SW 1271 (cell line): ENCODE results near the gene TNIK.

ENCODE experiments used
- DNase-seq, 2 experiments: peaks; one replicate each; lab custom pipeline; 2025; lab: John Stamatoyannopoulos, UW

TNIK gene

DNA sequence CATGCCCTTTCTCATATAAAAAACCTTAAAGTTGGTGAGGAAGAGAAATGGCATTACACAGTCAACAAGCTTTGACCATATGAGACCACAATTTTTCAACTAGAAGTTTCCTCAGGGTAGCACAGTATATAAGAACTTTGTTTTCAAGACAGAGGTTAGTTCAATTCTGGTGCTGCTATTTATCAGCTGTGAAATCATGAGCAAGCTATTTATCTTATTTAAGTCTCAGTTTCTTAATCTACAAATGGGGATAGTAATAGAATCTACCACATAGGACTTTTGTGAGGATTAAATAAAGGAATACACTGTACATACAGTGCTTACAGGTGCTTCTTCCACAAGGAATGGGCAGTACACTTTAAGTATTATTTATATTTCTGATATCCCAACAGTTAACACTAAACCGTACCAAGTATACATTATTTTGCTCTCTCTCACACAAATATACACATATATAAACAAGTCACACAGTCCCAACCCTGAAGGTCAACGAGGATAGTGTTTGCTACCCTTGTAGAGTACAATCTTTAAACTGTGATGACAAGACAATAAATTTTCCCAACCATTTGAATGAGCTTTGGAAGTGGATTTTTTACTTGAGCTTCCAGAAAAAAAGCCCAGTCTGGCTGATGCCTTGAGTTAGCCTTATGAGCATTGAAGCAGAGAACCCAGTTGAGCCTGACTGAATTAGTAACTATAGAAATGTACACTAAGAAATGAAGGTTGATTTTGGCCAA is 178.8 kb downstream of the TNIK start:
- no peak for DNase-seq

DNA sequence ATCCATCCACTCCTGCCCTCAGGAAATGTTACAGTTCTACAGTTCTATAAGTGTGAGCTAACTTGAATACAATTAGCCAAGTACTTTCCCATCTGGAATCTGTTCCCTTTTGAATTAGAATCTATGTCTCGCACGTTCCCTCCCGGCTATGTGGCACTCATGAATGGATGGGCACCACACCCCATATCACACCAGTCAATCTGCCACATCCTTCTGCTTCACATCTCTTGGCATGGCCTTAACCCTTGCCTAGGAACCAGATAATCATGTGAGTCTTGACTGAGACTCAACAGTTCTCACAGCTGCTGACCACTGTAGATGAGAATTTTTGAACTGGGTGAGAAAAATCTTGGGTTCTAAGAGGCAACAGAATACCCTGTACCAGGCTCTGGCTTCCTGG is 180.2 kb downstream of the TNIK start:
- no peak for DNase-seq

DNA sequence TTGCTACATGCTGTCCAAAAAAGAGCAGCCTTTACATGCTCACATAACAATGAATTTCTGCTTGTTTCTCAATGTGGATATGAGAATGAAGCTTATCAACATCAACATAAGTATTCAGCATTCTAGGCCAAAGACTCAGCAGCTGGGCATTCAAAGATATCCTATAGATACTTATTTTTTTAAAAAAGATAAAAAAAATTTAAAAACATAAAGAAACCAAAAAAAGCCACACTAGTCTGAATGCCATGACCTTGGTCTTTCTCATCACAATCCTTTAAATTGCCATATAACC is 182.0 kb downstream of the TNIK start:
- DNase-seq, result no peak

DNA sequence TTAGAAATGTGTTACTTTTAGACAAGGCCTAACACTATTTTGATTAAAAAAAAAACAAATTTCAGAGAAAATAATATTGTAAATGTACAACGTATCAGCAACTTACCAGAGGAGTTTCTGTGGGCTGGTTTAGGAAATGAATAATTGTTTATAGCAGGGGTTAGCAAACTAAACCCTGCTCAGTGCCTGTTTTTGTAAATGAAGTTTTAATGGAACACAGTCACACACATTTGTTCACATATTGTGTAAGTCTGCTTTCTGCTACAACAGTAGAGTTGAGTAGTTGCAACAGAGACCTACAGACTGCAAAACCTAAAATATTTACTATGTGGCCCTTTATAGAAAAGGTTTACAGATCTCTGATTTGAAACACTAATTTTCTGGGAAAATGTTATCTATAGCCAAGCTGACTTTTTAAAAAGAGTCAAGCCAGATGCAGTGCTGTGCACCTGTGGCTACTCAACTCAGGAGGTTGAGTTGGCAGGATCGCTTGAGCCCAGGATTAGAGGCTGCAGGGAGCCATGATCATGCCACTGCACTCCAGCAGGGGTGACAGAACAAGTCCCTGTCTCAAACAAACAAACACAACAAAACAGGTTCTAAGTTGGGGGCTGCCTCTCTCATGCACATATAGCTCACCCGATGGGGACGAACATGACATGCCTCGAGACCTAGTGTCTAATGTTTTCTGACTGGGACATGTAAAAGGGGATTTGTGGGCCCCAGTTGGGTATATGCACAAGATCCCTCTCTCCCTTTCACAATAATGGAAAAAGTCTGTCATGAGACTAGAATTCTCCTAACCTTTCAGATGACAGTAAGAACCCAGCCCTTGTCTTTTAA is 182.5 kb downstream of the TNIK start:
- DNase-seq, result no peak

DNA sequence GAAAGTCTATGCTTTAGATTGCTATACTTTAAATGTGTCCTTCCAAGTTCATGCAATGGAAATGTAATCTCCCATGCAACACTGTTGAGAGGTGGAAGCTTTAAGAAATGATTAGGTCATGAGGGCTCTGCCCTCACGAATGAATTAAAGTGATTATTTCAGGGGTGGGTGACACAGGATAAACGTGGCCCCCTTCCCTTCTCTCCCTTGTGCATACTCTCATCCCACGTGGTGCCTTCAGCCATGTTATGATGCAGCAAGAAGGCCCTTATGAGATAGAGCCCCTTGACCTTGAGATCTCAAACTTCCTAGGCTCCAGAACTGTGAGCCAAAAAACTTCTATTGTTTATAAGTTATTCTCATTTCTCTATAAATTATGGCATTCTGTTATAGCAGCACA is 183.3 kb downstream of the TNIK start:
- no peak for DNase-seq

DNA sequence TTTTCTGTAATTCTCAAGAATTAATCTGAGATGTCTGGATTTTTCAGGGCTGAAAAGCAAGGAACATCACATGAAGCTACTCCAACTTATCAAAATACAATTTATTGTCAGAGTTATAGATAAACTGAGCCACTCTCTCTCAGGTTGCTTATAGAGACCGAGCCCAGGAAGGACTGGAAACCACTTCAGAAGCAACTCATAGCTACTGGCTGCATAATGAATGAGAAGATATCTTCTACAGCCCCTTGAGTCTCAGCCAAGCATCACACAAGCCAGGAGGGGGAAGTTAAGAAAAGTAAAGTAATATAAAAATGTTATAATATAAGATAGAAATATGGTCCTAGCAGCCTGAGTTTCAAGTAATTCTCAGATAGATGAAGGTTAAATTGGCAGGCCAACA is 186.0 kb downstream of the TNIK start:
- DNase-seq, result no peak

DNA sequence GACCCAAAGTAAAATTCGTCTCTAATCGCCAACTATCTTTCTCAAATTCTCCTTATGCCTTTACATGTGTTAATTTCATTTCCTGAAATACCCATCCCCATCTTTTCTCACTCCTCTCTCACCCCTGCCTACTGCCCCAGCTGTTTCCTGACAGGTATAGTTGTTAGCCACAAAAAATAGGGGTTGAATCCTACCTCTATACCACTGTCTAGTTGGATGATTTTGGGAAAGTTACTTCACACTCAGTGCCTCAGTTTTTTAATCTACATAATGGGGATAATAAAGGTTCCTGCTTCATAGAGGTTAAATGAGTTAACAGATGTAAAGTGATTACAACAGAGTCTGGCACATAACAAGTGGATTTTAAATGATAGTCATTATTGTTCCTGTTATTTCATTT is 189.7 kb downstream of the TNIK start:
- DNase-seq, result no peak

DNA sequence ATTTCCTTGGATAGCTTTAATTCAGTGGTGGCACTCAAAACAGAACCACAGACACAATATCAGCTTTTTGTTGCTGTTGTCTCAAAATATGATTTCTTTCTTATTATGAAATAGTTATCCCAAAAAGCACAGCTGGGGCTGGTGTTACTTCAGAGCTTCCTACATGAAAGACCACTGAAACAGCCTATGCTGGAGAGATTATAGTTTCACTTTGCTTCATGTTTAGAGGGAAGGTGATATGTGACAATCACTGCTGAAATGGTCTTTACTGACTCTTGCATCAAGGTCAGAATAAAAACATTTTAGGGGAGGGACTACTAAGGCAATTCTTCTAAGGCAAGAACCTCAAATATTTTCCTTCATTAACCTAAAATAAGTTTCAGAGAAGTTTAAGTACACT is 190.7 kb downstream of the TNIK start:
- no peak for DNase-seq

DNA sequence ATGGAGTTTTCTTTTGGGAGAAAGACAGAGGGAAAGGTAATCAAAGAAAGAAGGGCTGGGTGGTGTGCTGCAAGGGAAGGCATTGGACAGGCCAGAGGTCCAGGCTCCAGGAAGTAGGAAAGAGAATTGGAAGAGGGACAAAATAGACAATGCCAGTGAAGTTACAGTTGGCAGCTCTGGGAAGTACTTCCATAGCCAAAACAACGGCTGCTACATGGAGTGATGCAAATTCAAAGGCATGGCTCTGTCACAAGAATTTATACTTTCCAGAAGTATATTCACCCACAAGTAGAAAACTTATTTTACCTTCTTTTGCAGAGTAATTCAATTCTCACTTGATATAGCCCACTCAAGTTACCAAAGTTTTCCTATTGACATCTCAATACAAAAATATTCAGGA is 191.5 kb downstream of the TNIK start:
- DNase-seq, result no peak

DNA sequence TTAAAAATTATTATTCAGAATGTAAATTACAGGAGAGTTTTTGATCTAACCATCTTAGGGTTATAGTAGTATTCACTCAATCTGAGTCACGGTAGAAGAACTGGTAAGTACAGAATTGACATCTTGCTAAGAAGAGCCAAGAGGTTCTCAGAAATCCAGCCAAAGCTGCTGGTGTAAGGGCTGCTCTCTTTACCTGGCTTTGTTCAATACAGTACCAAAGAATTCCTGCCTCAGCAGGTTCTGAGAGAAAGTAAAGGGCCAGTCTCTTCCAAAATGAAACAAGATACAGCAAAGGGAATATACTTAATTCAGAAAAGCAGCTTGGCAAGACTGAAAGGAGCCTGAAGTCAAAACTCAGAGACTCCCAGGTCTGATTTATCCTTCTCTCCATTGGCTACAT is 193.1 kb downstream of the TNIK start:
- DNase-seq, result no peak

DNA sequence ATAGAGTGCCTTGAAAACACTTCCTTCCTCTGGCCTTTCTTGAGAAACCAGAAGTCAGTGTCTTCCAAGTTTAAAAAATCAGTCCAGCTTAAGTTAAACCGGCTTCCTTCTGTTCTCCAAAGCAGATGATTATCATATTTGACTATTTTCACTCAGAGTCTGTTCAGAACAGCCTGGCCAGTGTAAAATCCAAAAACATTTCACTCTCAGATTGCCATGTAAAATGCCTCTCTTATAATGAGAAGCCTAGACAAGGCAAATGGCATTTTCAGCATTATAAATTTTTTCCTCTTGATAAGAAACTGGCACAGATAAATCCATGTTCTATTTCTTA is 193.5 kb downstream of the TNIK start:
- DNase-seq, result no peak

DNA sequence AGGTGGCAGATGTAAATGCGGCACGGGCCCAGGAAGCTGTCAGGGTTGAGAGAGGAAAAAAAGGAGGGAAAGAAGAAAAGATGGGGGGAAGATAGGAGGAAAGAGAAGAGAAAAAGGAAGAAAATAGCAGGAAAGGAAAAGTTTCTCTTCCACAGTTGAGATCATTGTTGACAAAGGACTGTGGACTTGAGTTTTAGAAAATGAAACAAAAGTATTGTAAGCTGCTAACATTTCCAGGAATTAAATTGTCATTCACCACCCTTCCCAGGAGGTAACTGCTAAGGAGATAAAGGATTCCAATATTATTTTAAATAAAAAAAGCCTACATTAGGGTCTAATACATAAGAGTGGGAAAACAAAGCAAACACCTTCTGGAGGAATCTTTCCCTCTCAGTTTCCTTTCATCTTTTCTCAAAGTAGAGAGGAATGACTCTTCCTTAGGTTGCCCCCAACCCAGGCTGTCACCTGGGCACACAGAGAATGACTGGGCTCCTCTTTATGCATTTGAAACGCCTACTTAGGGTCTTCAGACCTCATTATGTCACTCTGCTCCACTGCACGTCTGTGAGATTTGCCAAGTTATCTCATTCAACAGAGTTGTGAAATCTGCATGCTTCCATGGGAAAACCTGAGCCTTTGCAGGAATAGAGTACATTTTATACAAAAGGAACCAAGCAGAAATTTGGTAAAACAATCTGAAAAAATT is 194.0 kb downstream of the TNIK start:
- no peak for DNase-seq

DNA sequence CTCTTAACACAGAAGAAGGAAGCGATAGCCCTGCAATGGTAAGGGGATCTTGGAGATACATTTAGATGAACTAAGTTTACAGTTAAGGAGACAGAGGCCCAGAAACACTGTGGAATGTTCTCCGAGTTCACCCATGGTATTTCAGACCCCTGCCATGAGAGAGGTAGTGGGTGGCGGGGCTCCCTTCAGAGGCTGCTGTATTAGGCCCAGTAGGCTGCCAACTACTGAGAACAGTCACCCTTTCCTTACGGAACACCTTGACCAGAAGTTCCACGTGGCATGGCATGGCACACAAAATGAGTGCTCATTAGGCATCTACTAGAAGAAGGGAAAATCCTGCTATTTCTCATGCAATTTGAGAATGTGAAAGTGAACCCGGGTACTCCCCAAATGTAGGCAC is 195.4 kb downstream of the TNIK start:
- DNase-seq, result no peak

DNA sequence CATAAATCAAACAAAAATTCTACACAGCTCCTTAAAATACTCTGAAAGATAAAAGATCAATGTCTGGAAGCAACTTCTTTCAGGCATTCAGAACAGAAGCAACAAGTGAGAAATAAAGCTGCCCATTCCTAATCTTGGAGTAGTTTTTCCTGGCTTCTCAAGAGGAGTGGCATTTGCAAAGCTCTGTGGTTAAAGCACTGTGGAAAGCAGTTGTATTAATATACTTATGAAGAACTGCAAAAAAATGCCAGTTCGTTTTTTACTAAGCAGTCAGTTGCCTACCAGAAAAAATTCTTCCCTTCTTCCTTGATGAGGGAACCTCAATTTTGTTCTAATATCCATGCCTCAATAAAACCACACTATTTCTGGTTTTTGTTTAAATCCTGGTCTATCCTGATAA is 197.8 kb downstream of the TNIK start:
- no peak for DNase-seq

DNA sequence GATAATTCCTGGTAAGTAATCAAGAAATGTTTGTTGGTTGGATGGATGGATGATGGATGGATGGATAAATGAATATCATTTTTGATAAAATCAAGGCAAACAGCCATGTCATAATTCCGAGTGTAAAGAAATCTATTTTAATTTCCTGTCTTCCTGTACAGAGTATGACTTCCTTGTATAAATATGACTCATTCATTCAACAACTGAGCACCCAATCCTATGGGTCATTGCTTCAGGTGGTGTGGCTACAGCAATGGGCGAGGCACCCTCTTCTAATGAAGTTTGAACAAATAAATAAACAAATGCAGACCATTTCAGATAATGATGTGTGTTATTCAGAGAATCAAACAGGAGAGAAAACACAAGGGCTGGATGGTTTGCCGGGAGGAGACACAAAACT is 198.7 kb downstream of the TNIK start:
- no peak for DNase-seq

DNA sequence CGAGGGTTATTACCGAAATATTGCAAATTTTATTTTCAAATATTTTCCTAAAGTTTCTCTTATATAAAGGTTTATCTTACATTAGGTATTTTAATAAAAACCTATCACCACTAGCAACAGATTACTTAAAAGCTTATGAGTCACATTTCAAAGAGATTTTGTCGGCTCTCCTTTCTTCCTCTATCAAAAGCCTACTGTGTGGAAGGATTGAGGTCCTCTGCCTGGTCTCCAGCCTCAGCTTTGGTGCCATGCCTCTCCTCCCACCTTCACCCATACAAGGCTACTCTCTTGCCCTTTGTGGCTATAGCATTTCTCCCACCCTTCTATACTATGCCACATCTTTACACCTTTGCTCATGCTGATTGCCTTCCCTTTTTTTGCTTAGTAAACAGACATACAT is 199.3 kb downstream of the TNIK start:
- no peak for DNase-seq

DNA sequence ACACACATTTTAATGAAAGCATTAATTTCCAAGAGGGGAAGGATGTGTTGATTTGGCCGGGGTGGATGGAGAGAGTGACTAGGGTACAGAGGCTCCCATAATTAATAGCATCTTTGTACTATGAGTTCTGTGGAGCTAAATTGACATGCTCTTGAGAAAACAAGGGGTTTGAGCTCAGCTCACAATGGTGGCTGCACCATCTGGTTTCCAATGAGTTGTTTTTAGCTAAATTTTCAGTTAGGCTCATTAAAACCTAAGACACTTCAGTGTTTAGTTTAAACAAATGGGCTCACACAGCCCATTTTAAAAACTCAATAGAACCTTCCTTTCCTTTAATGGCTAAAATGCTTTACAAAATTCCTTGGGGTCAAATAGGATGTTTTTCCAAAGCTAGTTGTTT is 199.7 kb downstream of the TNIK start:
- no peak for DNase-seq

DNA sequence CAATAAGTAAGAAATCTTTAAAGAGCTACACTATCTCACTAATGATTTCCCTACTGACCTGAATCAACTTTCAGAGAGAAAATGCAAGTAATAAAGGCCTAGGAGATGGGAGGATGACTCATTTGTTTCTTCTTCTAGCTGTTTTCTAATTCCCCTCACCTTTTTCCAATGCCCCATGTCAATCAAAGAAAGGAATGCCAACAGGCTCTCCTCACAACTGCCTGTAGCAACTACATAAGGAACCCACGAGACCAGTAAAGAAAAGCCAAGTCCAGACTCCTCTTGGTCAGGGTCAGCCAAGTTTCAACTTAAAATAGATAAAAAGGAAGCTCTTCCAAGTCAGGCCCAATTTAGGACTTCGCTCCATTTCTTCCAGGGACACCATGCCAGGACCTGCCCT is 201.9 kb downstream of the TNIK start:
- no peak for DNase-seq

DNA sequence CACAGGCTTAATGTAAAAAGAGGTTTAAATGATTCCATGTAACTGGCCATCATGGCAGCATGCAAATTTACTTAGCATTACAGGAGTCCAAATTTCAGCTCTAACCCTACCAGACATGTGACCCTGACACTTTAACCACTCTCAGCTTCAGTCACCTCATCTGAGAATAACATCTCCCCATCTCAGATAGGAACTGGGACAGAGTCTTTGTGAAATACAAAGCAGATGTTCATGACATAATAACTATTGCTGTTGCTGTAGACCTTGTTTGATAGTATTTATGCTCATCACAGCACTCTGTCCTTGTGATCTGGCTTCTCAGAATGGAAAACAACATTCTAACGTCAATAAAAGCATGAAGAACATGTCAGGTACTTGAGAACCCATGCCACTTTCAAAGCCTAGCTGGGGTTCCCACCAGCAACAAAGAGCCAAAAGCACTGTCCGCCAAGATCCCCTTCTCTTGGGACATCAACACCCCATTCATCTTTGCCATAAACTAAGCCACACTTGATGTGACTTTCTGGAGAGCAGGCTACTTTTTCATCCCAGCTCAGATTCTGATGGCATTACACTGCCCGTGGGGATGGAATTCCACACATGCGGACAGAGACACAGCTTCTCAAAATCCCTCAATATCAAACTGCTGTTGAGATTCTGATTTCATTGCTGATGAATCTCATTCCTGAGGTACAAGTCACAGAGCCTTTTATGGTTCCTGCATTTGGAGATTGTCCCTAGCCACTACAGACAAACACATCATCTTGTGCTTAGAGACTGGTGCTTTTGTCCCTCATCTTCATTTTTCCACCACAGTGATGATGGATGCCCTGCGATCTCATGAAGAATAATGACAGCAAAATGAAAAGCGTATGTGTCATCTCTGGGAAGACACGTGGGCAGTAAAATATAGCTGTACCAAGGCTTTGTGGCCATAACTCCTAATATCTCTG is 202.7 kb downstream of the TNIK start:
- DNase-seq, result no peak

DNA sequence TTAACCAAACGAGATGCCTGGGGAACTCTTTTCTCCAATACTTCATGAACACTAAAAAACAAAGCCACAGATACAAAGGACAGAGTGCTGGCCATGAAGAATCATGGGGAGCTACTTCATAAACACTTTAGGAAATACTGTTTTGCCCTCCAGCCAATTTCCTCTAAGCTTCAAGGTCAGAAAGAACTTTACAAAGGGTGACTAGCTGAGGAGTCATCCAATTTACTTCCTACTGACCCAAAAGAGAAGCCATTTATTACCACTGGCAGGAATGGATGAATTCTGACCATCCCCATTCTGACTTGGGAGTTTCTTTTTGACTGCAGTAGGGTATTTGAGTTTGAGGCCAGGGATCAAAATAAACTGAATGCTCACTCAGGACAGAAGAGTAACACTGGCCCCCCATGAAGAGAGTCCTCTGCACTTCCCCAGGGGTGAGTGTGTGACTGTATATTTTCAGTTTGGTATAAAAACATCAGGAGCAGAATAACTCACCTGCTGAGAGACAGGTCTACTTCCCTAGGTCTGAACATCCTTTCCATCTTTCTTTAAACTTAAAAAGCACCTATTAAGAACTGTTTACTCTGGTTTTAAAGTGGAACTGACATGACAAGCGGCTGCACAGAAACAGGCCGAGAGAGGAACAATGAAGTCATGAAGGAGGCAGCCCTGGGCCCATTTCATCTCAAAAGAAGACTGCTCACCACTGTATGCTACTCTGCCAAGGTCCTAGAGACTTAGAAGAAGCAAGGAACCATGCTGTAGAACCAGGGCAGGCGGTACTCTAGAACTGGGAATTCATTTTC is 203.6 kb downstream of the TNIK start:
- DNase-seq, result no peak

DNA sequence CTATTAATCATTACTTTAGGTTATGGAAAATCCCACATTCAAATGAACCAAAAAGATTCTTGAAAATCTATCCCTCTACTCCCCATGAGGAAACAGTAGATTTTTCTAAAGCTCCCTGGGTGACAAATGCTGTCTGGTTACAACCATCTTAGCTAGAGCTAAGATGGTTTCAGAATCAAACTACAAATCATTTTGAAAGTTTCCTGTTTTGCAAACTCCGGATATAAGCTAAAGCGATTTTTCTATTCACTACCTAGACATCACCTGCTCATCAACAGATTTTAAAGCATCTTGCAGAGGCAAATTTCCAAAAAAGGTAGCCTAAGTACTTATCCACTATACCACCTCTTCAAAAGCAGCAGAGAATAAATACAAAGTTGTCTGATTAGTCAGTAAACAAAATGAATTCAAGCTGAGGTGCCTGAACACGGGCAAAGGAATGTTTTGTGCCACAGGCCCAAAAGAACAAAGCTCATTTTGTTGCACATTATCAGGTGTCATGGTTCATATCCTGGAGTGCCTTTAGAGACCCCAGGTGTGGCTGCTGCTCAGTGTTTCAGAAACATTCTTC is 204.9 kb downstream of the TNIK start:
- no peak for DNase-seq
